Measurements from ENCODE around the gene TULP1. TPM values are rescaled to one million over a fixed set of nuclear protein-coding genes. Genes with fewer than 3 reads are reported as not detected.

Gene TULP1
- total and polyA plus RNA-seq, 2 experiments from 2014 or later: 0.39 TPM; not detected in 1

- Histone ChIP-seq H3K36me3 (replicated peaks; ENCODE audit: insufficient read depth, low read depth) (no peaks in the 10 kb centered on the region), H2AFZ (no peak overlapping the region), H3K9me3 (ENCODE audit: low read depth) (no peaks in the 10 kb centered on the region), H3K4me2 (peak overlapping the region; percentile 51), H4K20me1 (ENCODE audit: insufficient read depth, poor library complexity, severe bottlenecking) (no peaks in the 10 kb centered on the region), H3K27ac (no peak overlapping the region), H3K4me1 (ENCODE audit: insufficient read depth) (no peaks in the 10 kb centered on the region), H3K79me2 (no peaks in the 10 kb centered on the region), H3K27me3 (no peaks in the 10 kb centered on the region), H3K4me3 (no peak overlapping the region), H3K9me2 (replicated peaks; ENCODE audit: insufficient read depth) (no peaks in the 10 kb centered on the region)
- TF ChIP-seq, protein P1, sequence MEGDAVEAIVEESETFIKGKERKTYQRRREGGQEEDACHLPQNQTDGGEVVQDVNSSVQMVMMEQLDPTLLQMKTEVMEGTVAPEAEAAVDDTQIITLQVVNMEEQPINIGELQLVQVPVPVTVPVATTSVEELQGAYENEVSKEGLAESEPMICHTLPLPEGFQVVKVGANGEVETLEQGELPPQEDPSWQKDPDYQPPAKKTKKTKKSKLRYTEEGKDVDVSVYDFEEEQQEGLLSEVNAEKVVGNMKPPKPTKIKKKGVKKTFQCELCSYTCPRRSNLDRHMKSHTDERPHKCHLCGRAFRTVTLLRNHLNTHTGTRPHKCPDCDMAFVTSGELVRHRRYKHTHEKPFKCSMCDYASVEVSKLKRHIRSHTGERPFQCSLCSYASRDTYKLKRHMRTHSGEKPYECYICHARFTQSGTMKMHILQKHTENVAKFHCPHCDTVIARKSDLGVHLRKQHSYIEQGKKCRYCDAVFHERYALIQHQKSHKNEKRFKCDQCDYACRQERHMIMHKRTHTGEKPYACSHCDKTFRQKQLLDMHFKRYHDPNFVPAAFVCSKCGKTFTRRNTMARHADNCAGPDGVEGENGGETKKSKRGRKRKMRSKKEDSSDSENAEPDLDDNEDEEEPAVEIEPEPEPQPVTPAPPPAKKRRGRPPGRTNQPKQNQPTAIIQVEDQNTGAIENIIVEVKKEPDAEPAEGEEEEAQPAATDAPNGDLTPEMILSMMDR (IDR thresholded peaks at IDR 0.05; ENCODE audit: poor library complexity): no peak
- TF ChIP-seq EZH2phosphoT487 (IDR thresholded peaks at IDR 0.05; ENCODE audit: low read depth, severe bottlenecking, unreplicated experiment): no peak
- TF ChIP-seq EZH2 (IDR thresholded peaks at IDR 0.05; ENCODE audit: borderline replicate concordance): no peak
- no peak for DNase-seq (ENCODE audit: low spot score)
- WGBS (ENCODE audit: low lambda C conversion rate, missing lambda C conversion rate): 46% methylated on average over 20 of the region's 21 CpGs
Measured at GRCh38 chr6:35505999-35506412, 6.7 kb downstream of the TULP1 start.

- no peak overlapping the region for H3K27ac ChIP-seq
- no peaks in the 10 kb centered on the region for H3K9me3 ChIP-seq (ENCODE audit: low read depth)
- H3K36me3 ChIP-seq (replicated peaks; ENCODE audit: insufficient read depth, low read depth): no peaks in the 10 kb centered on the region
- H4K20me1 ChIP-seq (ENCODE audit: insufficient read depth, poor library complexity, severe bottlenecking): no peaks in the 10 kb centered on the region
- no peak overlapping the region for H3K4me3 ChIP-seq
- no peaks in the 10 kb centered on the region for H3K27me3 ChIP-seq
- H3K9me2 ChIP-seq (replicated peaks; ENCODE audit: insufficient read depth): no peaks in the 10 kb centered on the region
- no peak for TF ChIP-seq EZH2phosphoT487 (IDR thresholded peaks at IDR 0.05; ENCODE audit: low read depth, severe bottlenecking, unreplicated experiment)
- TF ChIP-seq, protein P1 (IDR thresholded peaks at IDR 0.05; ENCODE audit: poor library complexity): no peak
- no peak for TF ChIP-seq EZH2 (IDR thresholded peaks at IDR 0.05; ENCODE audit: borderline replicate concordance)
- peaks cover 13% of the 10 kb centered on the region for H3K79me2 ChIP-seq
- 86% methylated on average over 15 of the region's 15 CpGs for WGBS (ENCODE audit: low lambda C conversion rate, missing lambda C conversion rate)
- no peak for DNase-seq (ENCODE audit: low spot score)
- H2AFZ ChIP-seq: no peak overlapping the region
- H3K4me2 ChIP-seq: no peak overlapping the region
- peaks cover 4% of the 10 kb centered on the region for H3K4me1 ChIP-seq (ENCODE audit: insufficient read depth)
Measured at GRCh38 chr6:35503534-35503933, 9.2 kb downstream of the TULP1 start.

- Histone ChIP-seq H3K4me1 (ENCODE audit: insufficient read depth) (peaks cover 10% of the 10 kb centered on the region), H3K9me3 (ENCODE audit: low read depth) (no peaks in the 10 kb centered on the region), H3K9me2 (replicated peaks; ENCODE audit: insufficient read depth) (no peaks in the 10 kb centered on the region), H4K20me1 (ENCODE audit: insufficient read depth, poor library complexity, severe bottlenecking) (no peaks in the 10 kb centered on the region), H3K79me2 (peaks cover 25% of the 10 kb centered on the region), H3K4me3 (no peak overlapping the region), H3K27ac (no peak overlapping the region), H3K4me2 (no peak overlapping the region), H3K36me3 (replicated peaks; ENCODE audit: insufficient read depth, low read depth) (no peaks in the 10 kb centered on the region), H2AFZ (no peak overlapping the region), H3K27me3 (no peaks in the 10 kb centered on the region)
- WGBS (ENCODE audit: low lambda C conversion rate, missing lambda C conversion rate): 92% methylated on average over 2 of the region's 2 CpGs
- DNase-seq (ENCODE audit: low spot score): no peak
- no peak for TF ChIP-seq EZH2phosphoT487 (IDR thresholded peaks at IDR 0.05; ENCODE audit: low read depth, severe bottlenecking, unreplicated experiment)
- TF ChIP-seq, protein P1 (IDR thresholded peaks at IDR 0.05; ENCODE audit: poor library complexity): no peak
- no peak for TF ChIP-seq EZH2 (IDR thresholded peaks at IDR 0.05; ENCODE audit: borderline replicate concordance)
Measured at GRCh38 chr6:35501784-35502183, 10.9 kb downstream of the TULP1 start.

DNA sequence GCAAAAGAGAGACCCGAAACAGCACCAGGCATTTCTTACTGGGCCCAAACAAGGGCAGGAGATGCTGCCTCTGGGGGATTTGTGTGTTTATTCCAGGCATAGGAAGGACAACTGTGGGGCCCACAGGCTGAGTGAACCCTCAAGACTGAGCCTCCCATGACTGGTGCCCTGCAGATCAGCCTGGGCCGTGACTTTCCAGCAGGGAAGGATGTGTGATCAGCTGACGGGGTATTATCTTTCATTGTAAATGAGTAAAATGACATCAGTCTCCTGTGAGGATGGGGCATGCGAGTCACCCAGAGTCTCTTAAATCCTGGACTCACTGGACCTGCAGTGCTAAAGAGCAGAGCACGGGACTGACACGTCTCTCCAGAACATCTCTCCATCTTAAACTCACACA is 11.9 kb downstream of the TULP1 start:
- H4K20me1 ChIP-seq (ENCODE audit: insufficient read depth, poor library complexity, severe bottlenecking): no peaks in the 10 kb centered on the region
- no peak overlapping the region for H3K27ac ChIP-seq
- peaks cover 10% of the 10 kb centered on the region for H3K4me1 ChIP-seq (ENCODE audit: insufficient read depth)
- no peaks in the 10 kb centered on the region for H3K36me3 ChIP-seq (replicated peaks; ENCODE audit: insufficient read depth, low read depth)
- no peaks in the 10 kb centered on the region for H3K9me3 ChIP-seq (ENCODE audit: low read depth)
- H3K4me3 ChIP-seq: no peak overlapping the region
- TF ChIP-seq EZH2phosphoT487 (IDR thresholded peaks at IDR 0.05; ENCODE audit: low read depth, severe bottlenecking, unreplicated experiment) (no peak), EZH2 (IDR thresholded peaks at IDR 0.05; ENCODE audit: borderline replicate concordance) (no peak)
- TF ChIP-seq, protein P1 (IDR thresholded peaks at IDR 0.05; ENCODE audit: poor library complexity): no peak
- H3K9me2 ChIP-seq (replicated peaks; ENCODE audit: insufficient read depth): no peaks in the 10 kb centered on the region
- 50% methylated on average over 6 of the region's 6 CpGs for WGBS (ENCODE audit: low lambda C conversion rate, missing lambda C conversion rate)
- H3K27me3 ChIP-seq: no peaks in the 10 kb centered on the region
- peak; percentile 62 for DNase-seq (ENCODE audit: low spot score)
- no peak overlapping the region for H3K4me2 ChIP-seq
- no peak overlapping the region for H2AFZ ChIP-seq
- peaks cover 35% of the 10 kb centered on the region for H3K79me2 ChIP-seq
